Measurements from ENCODE around the gene SEPTIN5. TPM values are rescaled to one million over a fixed set of nuclear protein-coding genes. Genes with fewer than 3 reads are reported as not detected.

SEPTIN5 gene
- total RNA-seq, 2 experiments from 2014 or later, result 0.71 to 0.75 TPM

DNA sequence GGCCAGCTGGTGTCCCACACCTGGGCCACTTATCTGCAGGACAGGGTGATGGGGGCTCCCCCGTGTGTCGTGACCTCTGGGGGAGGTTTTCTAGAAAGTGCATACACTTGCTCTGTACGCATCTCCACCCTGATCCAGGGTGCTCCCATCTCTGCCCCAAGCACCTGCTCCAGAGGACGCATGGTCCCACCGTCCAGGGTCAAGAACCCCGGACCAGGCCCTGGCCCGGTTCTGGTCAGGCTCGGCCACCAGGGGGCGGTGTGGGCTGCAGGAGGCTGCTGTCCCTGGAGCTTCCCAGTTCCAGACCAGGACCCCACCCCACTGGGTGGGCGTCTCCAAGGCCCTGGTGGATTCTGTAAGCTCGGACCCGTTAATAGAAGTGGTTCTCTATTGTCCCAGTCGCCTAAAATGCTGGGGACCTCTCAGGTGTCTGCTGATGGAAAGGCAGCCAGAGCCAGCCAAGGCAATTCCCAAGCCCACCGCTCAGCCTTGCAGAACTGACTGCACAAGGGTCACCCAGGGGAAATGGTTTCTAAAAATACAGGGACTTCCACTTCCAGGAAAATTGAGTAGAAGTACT lies 34.7 kb upstream of the SEPTIN5 start:
- POLR2A ChIA-PET, result no interaction called here

DNA sequence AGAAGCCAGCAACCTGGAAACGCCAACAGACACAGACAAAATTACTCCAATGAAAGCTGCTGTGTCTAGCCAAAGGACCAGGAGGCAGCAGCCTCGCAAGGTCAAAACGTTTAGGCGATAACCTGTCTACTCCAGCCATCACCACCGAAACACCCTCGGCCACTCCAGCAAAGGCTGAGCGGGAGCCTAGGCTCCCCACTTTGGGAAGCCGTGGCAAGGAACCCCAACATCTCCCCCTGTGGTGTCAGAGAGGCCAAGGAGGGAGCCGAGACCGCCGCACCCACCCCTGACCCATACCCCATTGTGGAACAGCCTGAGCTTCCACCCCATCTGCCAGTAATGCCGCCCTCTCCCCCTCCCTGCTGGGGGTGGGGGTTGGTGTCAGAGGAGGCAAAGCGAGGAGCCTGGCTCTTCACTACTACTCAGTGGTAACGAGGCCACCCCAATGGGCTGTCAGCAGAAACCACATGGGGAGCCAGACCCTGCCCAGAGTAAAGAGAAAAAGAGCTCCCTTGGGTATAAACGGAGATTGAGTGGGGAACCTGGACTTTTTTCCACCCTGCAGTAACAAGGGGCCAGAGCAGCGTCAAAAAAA lies 33.9 kb upstream of the SEPTIN5 start:
- no peaks in the 10 kb centered on the region for H3K9me3 Mint-ChIP-seq

More for the DNA sequence above, 34.7 kb upstream of the SEPTIN5 start:
- no peak overlapping the region for H3K27ac ChIP-seq (ENCODE audit: low read depth in 1 of 2, low read length in 2 of 2)
- TF ChIP-seq, protein P1, sequence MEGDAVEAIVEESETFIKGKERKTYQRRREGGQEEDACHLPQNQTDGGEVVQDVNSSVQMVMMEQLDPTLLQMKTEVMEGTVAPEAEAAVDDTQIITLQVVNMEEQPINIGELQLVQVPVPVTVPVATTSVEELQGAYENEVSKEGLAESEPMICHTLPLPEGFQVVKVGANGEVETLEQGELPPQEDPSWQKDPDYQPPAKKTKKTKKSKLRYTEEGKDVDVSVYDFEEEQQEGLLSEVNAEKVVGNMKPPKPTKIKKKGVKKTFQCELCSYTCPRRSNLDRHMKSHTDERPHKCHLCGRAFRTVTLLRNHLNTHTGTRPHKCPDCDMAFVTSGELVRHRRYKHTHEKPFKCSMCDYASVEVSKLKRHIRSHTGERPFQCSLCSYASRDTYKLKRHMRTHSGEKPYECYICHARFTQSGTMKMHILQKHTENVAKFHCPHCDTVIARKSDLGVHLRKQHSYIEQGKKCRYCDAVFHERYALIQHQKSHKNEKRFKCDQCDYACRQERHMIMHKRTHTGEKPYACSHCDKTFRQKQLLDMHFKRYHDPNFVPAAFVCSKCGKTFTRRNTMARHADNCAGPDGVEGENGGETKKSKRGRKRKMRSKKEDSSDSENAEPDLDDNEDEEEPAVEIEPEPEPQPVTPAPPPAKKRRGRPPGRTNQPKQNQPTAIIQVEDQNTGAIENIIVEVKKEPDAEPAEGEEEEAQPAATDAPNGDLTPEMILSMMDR (IDR thresholded peaks at IDR 0.05), result peak; percentile 89
- DNase-seq, result peak; percentile 17 to 67 (median 42)
- peaks cover 22 to 23% of the 10 kb centered on the region in 2 experiments for H3K27me3 ChIP-seq (ENCODE audit: control insufficient read depth in 1 of 2, insufficient read depth in 2 of 2, low read length in 2 of 2)
- no peak overlapping the region for H3K4me3 Mint-ChIP-seq
- no peak overlapping the region for H3K27ac Mint-ChIP-seq
- H3K9me3 ChIP-seq (ENCODE audit: control insufficient read depth in 1 of 2, insufficient read depth in 1 of 2, low read length in 2 of 2), result peaks cover 0 to 6% of the 10 kb centered on the region in 2 experiments
- no peak for ATAC-seq (ENCODE audit: poor library complexity)
- no peaks in the 10 kb centered on the region for H3K36me3 Mint-ChIP-seq (ENCODE audit: low read depth)
- no peak overlapping the region for H3K4me3 ChIP-seq (ENCODE audit: low read length)
- H3K9me3 Mint-ChIP-seq, result no peaks in the 10 kb centered on the region
- peaks cover 45% of the 10 kb centered on the region for H3K27me3 Mint-ChIP-seq
- no peaks in the 10 kb centered on the region for H3K4me1 Mint-ChIP-seq (ENCODE audit: low read depth)
- H3K4me1 ChIP-seq (ENCODE audit: insufficient read depth, low read length), result no peaks in the 10 kb centered on the region
- intact Hi-C loops (cut with DNase I, micrococcal nuclease), result loop anchor here (1.0 kb wide), 1 partner anchor 39 kb away; no protein-coding TSS in a partner anchor
- H3K36me3 ChIP-seq (ENCODE audit: insufficient read depth, low read length), result no peaks in the 10 kb centered on the region
- CTCF ChIA-PET, result interaction anchor here (0.6 to 1.6 kb wide), 4 partner anchors 9 to 230 kb away, joined by 3 to 4 read pairs (median 3); no protein-coding TSS in a partner anchor

DNA sequence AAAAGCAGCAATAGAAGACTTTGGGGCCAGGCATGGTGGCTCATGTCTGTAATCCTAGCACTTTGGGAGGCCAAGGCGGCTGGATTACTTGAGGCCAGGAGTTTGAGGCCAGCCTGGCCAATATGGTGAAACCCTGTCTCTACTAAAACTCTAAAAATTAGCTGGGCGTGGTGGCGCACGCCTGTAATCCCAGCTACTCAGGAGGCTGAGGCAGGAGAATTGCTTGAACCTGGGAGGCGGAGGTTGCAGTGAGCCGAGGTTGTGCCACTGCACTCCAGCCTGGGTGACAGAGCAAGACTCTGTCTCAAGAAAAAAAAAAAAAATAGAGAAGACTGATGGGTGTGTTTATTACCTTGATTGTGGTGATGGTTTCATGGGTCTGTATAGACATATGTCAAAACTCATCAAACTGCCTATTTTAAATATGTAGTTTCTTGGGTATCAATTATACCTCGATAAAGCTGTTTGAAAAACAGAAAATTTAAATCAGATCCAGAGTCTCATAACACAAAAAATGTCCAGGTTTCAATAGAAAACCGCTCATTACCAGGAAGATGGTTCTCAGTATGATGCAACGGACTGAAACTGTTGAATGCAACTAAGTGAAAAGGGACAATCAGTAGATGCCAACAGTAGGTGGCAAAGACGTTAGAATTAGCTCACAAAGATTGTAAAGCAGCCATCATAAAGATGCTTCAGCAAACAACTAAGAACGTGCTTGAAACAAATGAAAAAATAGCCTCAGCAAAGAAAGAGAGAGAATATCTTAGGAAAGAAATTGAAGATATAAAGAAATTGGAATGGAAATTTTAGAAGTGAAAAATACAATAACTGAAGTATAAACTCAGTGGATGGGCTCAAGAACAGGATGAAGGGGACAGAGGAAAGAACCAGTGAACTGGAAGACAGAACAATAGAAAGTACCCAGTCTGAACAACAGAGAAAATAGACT lies 33.1 kb upstream of the SEPTIN5 start:
- POLR2A ChIA-PET, result no interaction called here
- Histone ChIP-seq H3K27ac (ENCODE audit: low read depth in 1 of 2, low read length in 2 of 2) (no peak overlapping the region), H3K4me3 (ENCODE audit: low read length) (no peak overlapping the region), H3K36me3 (ENCODE audit: insufficient read depth, low read length) (no peaks in the 10 kb centered on the region), H3K9me3 (ENCODE audit: control insufficient read depth in 1 of 2, insufficient read depth in 1 of 2, low read length in 2 of 2) (peaks cover 0 to 6% of the 10 kb centered on the region in 2 experiments), H3K27me3 (ENCODE audit: control insufficient read depth in 1 of 2, insufficient read depth in 2 of 2, low read length in 2 of 2) (peaks cover 22 to 23% of the 10 kb centered on the region in 2 experiments), H3K4me1 (ENCODE audit: insufficient read depth, low read length) (no peaks in the 10 kb centered on the region)
- intact Hi-C loops (cut with DNase I, micrococcal nuclease), result no loop called here
- Mint-ChIP-seq H3K4me1 (ENCODE audit: low read depth) (no peaks in the 10 kb centered on the region), H3K36me3 (ENCODE audit: low read depth) (no peaks in the 10 kb centered on the region), H3K9me3 (no peaks in the 10 kb centered on the region), H3K27ac (no peak overlapping the region), H3K4me3 (no peak overlapping the region), H3K27me3 (peaks cover 35% of the 10 kb centered on the region)
- TF ChIP-seq, protein P1 (IDR thresholded peaks at IDR 0.05), result no peak
- no peak for DNase-seq
- CTCF ChIA-PET, result interaction anchor here (1.1 kb wide), 1 partner anchor 49 kb away, joined by 3 read pairs; no protein-coding TSS in a partner anchor
- ATAC-seq (ENCODE audit: poor library complexity), result no peak

More for the DNA sequence above, 33.9 kb upstream of the SEPTIN5 start:
- no peak overlapping the region for H3K27ac Mint-ChIP-seq
- POLR2A ChIA-PET, result no interaction called here
- no peaks in the 10 kb centered on the region for H3K4me1 ChIP-seq (ENCODE audit: insufficient read depth, low read length)
- no peak overlapping the region for H3K4me3 Mint-ChIP-seq
- intact Hi-C loops (cut with DNase I, micrococcal nuclease), result no loop called here
- H3K36me3 ChIP-seq (ENCODE audit: insufficient read depth, low read length), result no peaks in the 10 kb centered on the region
- CTCF ChIA-PET, result interaction anchor here (0.6 to 1.6 kb wide), 5 partner anchors 8 to 230 kb away, joined by 3 to 4 read pairs (median 3); no protein-coding TSS in a partner anchor
- TF ChIP-seq, protein P1 (IDR thresholded peaks at IDR 0.05), result no peak
- DNase-seq, result no peak
- no peak overlapping the region for H3K27ac ChIP-seq (ENCODE audit: low read depth in 1 of 2, low read length in 2 of 2)
- peaks cover 22 to 23% of the 10 kb centered on the region in 2 experiments for H3K27me3 ChIP-seq (ENCODE audit: control insufficient read depth in 1 of 2, insufficient read depth in 2 of 2, low read length in 2 of 2)
- no peak for ATAC-seq (ENCODE audit: poor library complexity)
- no peak overlapping the region for H3K4me3 ChIP-seq (ENCODE audit: low read length)
- H3K4me1 Mint-ChIP-seq (ENCODE audit: low read depth), result no peaks in the 10 kb centered on the region
- H3K9me3 ChIP-seq (ENCODE audit: control insufficient read depth in 1 of 2, insufficient read depth in 1 of 2, low read length in 2 of 2), result peaks cover 0 to 6% of the 10 kb centered on the region in 2 experiments
- H3K36me3 Mint-ChIP-seq (ENCODE audit: low read depth), result no peaks in the 10 kb centered on the region
- peaks cover 39% of the 10 kb centered on the region for H3K27me3 Mint-ChIP-seq

Measured in CD4-positive, alpha-beta T cell (primary cell).